HG03060 (cell line): Measurements from ENCODE around the gene NRXN3.

Experiments used
- ATAC-seq: cut with Tn5 transposase; IDR thresholded peaks from one replicate; pipeline ENCODE4 v1.9.1; 2021; ENCODE audit warnings: low read depth, moderate number of reproducible peaks; ENCODE audit not compliant: unreplicated experiment

The NRXN3 gene

DNA sequence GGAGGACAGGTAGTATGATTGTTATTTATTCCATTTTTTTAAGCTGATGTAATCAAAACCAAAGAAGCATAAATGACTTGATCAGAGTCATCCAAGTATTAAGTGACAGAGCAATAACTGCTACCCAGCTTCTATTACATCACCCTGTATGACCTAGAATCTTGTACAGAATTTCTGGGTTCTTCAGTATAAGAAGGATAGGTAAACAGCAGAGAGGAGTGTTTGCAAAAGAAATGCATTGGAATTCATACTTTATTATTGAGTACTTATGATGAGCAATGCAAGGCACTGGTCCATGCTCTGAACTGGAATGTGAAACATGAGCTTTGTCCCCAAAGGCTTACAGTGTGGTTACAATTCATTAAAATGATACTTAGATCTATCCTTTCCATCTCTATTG is 1124.3 kb downstream of the NRXN3 start:
- no peak for ATAC-seq

DNA sequence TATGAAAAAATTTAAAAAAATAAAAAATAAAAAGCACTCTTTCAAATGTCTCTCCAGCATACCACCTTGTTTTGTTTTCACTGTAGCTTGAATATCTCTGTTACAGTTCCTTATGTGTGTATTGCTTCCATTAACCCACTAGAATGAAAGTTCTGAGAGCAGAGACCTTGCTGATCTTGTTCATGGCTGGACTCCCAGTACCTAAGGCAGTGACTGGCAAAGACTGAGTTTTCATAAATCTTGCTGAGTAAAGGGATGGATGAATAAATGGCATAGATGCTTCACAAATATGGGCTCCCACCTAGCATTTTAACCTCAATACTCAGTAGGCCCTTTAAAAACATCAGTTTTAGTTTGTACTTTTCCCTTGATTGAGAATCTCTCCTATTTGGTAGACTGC is 1125.2 kb downstream of the NRXN3 start:
- no peak for ATAC-seq

DNA sequence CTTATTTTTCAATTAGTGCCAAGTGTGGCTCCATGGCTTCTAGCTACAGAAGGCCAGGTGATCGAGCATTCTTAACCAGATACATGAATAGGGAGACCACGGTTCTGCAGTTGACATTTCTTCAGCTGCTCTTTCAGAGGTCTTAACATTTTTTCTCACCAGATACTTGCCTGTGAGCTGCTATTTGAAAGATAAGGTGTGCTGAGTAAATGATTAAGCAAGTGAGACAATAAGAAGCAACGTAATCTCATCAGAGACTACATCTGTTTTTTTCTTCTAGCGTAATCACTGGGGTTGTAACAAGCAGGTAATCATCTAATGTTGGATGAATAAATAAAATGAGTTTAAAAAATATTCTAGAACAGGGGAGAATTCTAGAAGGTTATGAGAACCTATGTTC is 1128.2 kb downstream of the NRXN3 start:
- ATAC-seq, result no peak

DNA sequence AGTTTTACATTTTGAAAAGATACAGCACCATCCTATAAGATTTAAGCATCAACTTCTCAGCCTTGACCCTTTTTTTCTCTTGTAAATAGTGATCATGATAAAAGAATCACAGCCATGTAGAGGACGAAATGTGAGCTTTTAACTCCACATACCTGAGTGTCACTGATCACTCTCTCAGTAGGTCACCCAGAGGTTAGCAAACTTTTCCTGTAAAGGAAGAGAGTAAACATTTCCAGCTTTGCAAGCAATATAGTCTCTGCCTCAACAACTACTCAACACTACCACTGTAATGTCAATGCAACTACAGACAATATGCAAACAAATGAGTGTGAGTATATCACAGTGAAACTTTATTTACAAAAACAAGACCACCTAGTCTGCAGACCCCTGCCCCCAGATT is 1129.0 kb downstream of the NRXN3 start:
- no peak for ATAC-seq

DNA sequence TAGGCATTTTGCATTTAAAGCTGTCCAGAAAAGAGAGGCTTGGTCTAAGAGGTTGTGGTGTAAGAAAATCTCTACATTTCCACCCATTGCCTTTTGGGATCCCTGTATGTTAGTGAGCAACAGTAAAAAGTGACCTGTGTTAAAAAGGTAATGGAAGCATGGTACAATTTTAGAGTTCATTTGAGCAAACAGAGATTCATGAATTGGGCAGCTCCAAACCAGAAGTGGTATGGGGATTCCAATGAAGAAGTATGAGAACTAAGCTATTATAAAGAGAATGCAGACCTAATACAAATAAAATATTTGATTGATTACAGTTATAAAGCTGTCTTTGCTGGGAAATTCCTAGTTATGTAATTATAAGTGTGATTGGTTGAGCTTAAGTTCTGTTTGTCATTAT is 1134.1 kb downstream of the NRXN3 start:
- ATAC-seq, result no peak

GRCh38 chr14:79306546-79306945 is 1136.4 kb downstream of the NRXN3 start:
- no peak for ATAC-seq

DNA sequence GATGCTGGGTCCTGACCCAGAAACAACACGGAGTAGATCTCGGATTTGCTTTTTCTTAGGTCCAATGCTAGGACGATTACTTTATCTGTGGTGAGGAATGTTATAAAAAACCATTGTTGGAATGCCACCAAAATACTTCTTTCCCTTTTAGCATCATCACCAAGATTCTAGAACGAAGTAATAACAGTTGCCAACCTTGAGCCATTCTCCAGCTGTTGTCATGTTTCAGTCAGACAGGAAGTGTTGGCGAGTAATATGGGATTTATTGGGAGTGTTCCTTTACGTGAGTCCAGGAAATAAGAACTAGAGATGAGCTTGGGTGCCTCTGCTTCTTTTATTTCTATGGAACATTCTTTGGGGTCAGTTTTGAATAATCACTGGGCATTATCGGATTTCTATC is 1148.2 kb downstream of the NRXN3 start:
- no peak for ATAC-seq

- ATAC-seq, result no peak
Observed at GRCh38 chr14:79320561-79320960, 1150.4 kb downstream of the NRXN3 start.

DNA sequence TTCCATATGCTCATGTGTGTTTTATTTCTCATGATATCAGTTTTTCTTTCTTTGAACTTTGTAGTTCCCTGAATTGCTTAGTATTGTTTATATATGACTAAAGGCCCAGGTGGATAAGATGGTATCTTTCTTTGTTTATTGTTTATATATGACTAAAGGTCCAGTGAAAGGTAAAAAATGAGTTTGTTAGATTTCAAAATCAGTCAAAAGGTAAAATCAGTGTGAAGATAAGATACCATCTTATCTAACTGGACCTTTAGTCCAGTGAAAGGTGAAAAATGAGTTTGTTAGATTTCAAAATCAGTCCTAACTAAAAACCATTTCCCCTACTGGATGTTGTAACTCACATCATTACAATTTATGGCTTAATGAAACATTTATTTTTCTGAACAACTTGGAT is 1150.9 kb downstream of the NRXN3 start:
- no peak for ATAC-seq

- ATAC-seq, result no peak
Observed at GRCh38 chr14:79325071-79325470, 1154.9 kb downstream of the NRXN3 start.

DNA sequence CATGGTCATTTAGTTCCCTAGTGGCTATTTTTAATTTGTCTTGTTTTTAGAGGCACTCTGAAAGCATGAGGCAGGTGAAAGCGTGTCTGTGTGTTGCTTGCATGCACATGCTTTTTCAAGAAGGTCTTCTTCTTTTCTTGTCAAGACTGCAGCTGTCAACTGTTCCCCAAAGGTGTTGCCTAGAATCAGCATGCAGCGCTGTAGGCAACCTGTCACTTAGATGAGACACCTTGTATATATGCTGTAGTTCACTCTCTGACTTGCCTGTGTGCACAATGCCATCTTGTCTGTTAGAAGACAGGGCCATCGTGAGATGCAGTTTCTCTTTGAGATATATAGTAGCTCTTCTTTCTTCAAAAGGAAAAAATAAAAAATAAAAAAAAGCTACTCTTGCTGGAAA is 1155.4 kb downstream of the NRXN3 start:
- ATAC-seq, result no peak

- ATAC-seq, result no peak
Observed at GRCh38 chr14:79328863-79329262, 1158.7 kb downstream of the NRXN3 start.

- no peak for ATAC-seq
Observed at GRCh38 chr14:79331830-79332229, 1161.7 kb downstream of the NRXN3 start.

- ATAC-seq, result no peak
Observed at GRCh38 chr14:79332504-79333197, 1162.5 kb downstream of the NRXN3 start.

GRCh38 chr14:79333198-79333546 is 1163.0 kb downstream of the NRXN3 start:
- no peak for ATAC-seq

DNA sequence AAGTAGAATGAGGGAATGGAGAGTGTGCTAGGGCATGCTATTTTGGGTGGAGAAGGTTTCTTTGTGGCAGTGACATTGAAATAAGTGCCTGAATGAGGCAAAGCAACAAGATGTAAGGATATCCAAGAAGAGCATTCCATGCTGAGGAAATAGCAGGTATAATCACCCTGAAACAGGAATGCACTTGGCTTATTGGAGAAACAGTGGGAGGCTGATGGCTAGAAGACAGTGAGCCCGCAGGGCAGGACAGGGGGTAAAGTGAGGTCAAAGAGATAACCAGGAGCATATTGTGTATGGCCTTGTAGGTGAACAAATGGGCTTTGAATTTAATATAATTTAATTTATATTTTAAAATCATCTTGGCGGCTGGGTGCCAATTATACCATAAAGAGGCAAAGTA is 1164.1 kb downstream of the NRXN3 start:
- ATAC-seq, result no peak

GRCh38 chr14:79337761-79338160 is 1167.6 kb downstream of the NRXN3 start:
- no peak for ATAC-seq

- no peak for ATAC-seq
Observed at GRCh38 chr14:79342942-79343341, 1172.8 kb downstream of the NRXN3 start.

DNA sequence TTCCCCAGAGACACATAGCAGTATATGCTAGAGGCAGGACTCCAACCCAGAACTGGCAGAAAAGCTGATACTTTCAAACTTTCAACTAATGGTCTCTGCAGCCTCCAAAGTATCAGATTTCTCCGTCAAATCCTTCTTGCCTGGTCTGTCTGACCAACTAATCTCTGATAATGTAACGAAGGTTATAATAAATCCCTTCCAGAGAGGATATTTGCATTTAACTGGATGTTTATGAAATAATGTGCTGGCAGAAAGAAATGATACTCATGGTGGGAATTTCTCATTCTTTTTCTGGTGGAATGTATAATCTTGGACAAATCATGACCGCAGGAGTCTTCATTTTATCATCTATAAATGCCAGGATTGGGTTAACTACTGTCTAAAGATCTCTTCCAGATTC is 1180.8 kb downstream of the NRXN3 start:
- ATAC-seq, result no peak

- ATAC-seq, result no peak
Observed at GRCh38 chr14:79352076-79352630, 1182.0 kb downstream of the NRXN3 start.

GRCh38 chr14:79354336-79354735 is 1184.2 kb downstream of the NRXN3 start:
- ATAC-seq, result no peak

DNA sequence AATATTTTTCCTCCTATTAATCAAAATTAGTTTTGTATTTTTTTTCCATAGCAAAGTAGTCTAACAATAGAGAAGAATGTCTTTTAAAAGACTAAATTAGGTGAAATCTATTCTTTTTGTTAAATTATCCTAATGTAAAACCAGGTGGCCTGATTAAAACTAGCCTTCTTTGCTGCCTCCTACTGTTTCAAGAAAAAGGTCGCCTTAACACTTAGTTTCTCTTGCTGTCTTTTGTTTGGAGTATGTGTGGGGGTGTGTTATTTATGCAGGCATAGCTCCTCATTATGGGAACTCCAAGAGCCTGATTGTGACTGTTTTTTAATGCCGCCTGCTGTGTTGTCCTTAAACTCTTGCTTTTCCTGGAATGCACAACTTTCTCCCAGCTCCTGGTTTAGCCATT is 1185.9 kb downstream of the NRXN3 start:
- no peak for ATAC-seq

DNA sequence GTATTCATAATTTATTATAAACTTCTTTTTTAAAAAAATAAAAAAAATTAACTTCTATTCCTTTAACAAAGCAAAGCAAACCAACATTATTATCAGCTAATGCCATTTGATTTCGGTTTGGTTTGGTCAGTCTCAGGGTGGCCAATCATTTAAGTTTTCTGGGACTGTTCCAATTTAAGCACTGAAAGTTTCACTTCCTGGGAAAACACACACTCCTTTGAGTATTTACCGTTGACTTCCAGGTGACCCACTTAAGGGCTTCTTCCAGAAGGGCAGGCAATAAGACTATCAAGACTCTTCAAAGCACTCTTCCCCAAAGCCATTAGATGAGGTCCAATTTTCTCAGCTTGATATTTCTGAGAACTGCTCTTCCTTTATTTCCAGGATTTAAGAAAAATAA is 1187.1 kb downstream of the NRXN3 start:
- no peak for ATAC-seq
